Dermis lymphatic vessel endothelial cell (primary cell): ENCODE data around the gene VGLL2. TPM values are rescaled to one million over a fixed set of nuclear protein-coding genes. Genes with fewer than 3 reads are reported as not detected.

Source experiments
- total RNA-seq: library from RNA; depleted of rRNA; stranded (reverse); fragments of >200 nt; gene quantifications from 2 replicates; pipeline ENCODE4 v1.2.1, GENCODE V29; 2014

The VGLL2 gene, protein sequence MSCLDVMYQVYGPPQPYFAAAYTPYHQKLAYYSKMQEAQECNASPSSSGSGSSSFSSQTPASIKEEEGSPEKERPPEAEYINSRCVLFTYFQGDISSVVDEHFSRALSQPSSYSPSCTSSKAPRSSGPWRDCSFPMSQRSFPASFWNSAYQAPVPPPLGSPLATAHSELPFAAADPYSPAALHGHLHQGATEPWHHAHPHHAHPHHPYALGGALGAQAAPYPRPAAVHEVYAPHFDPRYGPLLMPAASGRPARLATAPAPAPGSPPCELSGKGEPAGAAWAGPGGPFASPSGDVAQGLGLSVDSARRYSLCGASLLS
- not detected in 2 replicates for total RNA-seq

DNA sequence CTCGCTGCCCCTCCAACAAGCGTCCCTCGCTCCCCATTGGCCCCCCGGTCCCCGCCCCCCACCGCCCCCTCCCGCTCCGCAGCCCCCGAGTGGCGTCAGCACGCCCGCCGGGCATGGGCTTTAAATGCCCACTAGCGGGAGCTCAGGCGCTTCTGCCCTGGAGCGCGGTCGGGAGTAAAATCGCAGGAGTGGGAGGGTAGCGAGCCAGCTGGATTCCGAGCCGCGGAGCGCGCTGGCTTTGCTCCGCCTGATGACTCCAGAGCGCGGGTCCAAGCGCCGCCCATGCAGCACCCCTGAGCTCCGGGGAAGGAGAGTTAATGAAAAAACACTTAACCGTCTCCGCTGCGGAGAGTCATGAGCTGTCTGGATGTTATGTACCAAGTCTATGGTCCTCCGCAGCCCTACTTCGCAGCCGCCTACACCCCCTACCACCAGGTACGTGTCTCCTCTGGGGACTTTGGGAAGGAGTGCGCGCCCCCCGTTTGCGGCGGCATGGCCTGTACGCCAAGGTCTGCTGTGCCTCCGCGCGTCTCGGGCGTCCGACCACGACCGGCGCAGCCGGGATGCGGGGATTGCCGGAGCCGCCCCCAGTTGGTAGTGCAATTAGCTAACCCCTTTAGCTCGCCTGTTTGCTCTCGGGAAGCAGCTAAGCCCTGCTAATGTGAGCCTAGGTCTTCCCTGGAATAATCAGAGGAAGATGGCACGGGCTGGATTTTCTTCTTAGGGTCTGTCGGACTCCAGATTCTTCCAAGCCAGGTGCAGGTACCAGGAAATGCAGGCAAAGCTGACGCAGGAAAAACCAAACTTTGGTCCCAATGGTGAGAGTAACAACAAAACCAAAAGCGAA lies at the start of gene VGLL2:
TSS of gene VGLL2 (plus strand) at position 149 of the 847 bp plus-strand sequence. CDS start at position 355, 206 bp downstream.

Other genes starting within 250 kb of the VGLL2 start
- gene ROS1, start 160.4 kb downstream of the VGLL2 start, total RNA-seq, result not detected in 2 replicates
- 26.8 and 68.2 TPM in 2 replicates for gene DCBLD1, start 217.1 kb downstream of the VGLL2 start, total RNA-seq